K562 (cell line): ENCODE data around the gene ZNF668. TPM values are rescaled to one million over a fixed set of nuclear protein-coding genes. Genes with fewer than 3 reads are reported as not detected.
A peak's percentile ranks its signal among the peaks of the same experiment; 100 is the strongest.

Experiments used
- ATAC-seq: fragments of 200-7000 bp; cut with Tn5 transposase; 3 replicates; pipeline ENCODE4 v1.9.1; 2020; ENCODE audit warnings: moderate library complexity
- BruUV-seq: library from RNA; stranded (reverse); fragments of 400-500 nt; replicated peaks from 2 replicates; lab custom pipeline; 2021; lab: Mats Ljungman, UMichigan
- CTCF ChIA-PET: fragments of 300-600 bp; formaldehyde crosslinking; extraction: SDS; loops from one replicate; lab custom pipeline; 2021; ENCODE audit warnings: low intra/inter-chr PET ratio; lab: Yijun Ruan, JAX
- POLR2A ChIA-PET: fragments of 300-600, 350-650 bp; sonication (Branson Sonifier 250); formaldehyde crosslinking; extraction: SDS; loops from one replicate; lab custom pipeline; 2021; ENCODE audit warnings: antibody characterized with exemption, inconsistent platforms; lab: Yijun Ruan, JAX
- DNase-seq, 4 experiments: peaks; one replicate each; pipeline versions ENCODE4 v3.0.0 to v3.0.0-alpha.2; 2011 to 2018; ENCODE audit warnings: low spot score in 3 of 4, mixed read lengths in 3 of 4; ENCODE audit errors: extremely low read depth in 1 of 4
- FAIRE-seq: peaks from 2 replicates; lab custom pipeline; 2011; peaks lifted over from hg19 to GRCh38; lab: Jason Lieb, UNC
- H2AFZ ChIP-seq: 2 replicates; pipeline ENCODE4 v1.6.0; 2011; ENCODE audit warnings: low read depth, low read length, control low read depth, inconsistent platforms
- H3K27ac ChIP-seq: fragments of 200-600 bp; 3 replicates; pipeline ENCODE4 v1.8.0; 2011; ENCODE audit warnings: low read depth, mild to moderate bottlenecking, control low read depth, inconsistent platforms, low read length, moderate library complexity, mixed read lengths; ENCODE audit errors: extremely low read depth
- H3K27me3 ChIP-seq, 2 experiments: fragments of 300-600 bp in 1 of 2; 2 replicates in 1 of 2; 3 replicates in 1 of 2; pipeline versions ENCODE4 v1.6.0 to v1.8.0; 2011; ENCODE audit warnings: inconsistent platforms in 2 of 2, low read length in 2 of 2, mild to moderate bottlenecking in 1 of 2, mixed read lengths in 1 of 2, moderate library complexity in 1 of 2; ENCODE audit not compliant: control insufficient read depth in 2 of 2, insufficient read depth in 2 of 2
- H3K36me3 ChIP-seq: fragments of 300-600 bp; 3 replicates; pipeline ENCODE4 v1.8.0; 2011; ENCODE audit warnings: mild to moderate bottlenecking, low read length, inconsistent platforms; ENCODE audit not compliant: control insufficient read depth, insufficient read depth
- H3K4me1 ChIP-seq, 2 experiments: fragments of 200-600 bp in 1 of 2; replicated peaks in 1 of 2; 2 replicates in 1 of 2; 3 replicates in 1 of 2; pipeline versions ENCODE4 v1.5.1 to v1.8.0; 2011; ENCODE audit warnings: inconsistent platforms in 2 of 2, low read length in 2 of 2, mild to moderate bottlenecking in 1 of 2, mixed read lengths in 1 of 2, moderate library complexity in 1 of 2; ENCODE audit not compliant: control insufficient read depth in 2 of 2, insufficient read depth in 2 of 2
- H3K4me2 ChIP-seq: 2 replicates; pipeline ENCODE4 v1.6.1; 2011; ENCODE audit warnings: low read length, control low read depth, inconsistent platforms, mixed read lengths; ENCODE audit not compliant: insufficient read depth
- H3K4me3 ChIP-seq: fragments of 200-600 bp; sonication (generic), shearing (Covaris generic); 2 replicates; pipeline ENCODE4 v1.5.1; 2016; ENCODE audit warnings: control low read depth, inconsistent platforms
- H3K79me2 ChIP-seq: fragments of 200-600 bp; 3 replicates; pipeline ENCODE4 v1.8.0; 2011; ENCODE audit warnings: low read length, inconsistent platforms; ENCODE audit not compliant: control insufficient read depth, insufficient read depth
- H3K9ac ChIP-seq, 2 experiments: 2 replicates each; pipeline versions ENCODE4 v1.6.0 to v1.6.1; 2011; ENCODE audit warnings: low read depth in 2 of 2, low read length in 2 of 2, control low read depth in 1 of 2, inconsistent platforms in 1 of 2, mild to moderate bottlenecking in 1 of 2, mixed read lengths in 1 of 2; ENCODE audit not compliant: insufficient read depth in 1 of 2
- H3K9me1 ChIP-seq: one replicate; pipeline ENCODE4 v1.6.0; 2011; ENCODE audit warnings: inconsistent platforms, mild to moderate bottlenecking, low read length, moderate library complexity; ENCODE audit not compliant: control insufficient read depth, insufficient read depth
- H3K9me3 ChIP-seq: replicated peaks from 2 replicates; pipeline ENCODE4 v1.5.1; 2011; ENCODE audit warnings: low read depth, low read length, inconsistent platforms; ENCODE audit not compliant: control insufficient read depth, insufficient read depth
- H4K20me1 ChIP-seq: replicated peaks from 2 replicates; pipeline ENCODE4 v1.6.1; 2011; ENCODE audit warnings: low read length, inconsistent platforms, mixed read lengths; ENCODE audit not compliant: control insufficient read depth, insufficient read depth
- ATF4 ChIP-seq: fragments of 450-650 bp; formaldehyde crosslinking; IDR thresholded peaks from 2 replicates; pipeline ENCODE4 v1.4.0; 2022; ENCODE audit warnings: mild to moderate bottlenecking, moderate library complexity
- BCL6 ChIP-seq: fragments of 250-450 bp; sonication (Bioruptor Pico); IDR thresholded peaks from 2 replicates; pipeline ENCODE4 v1.4.0; 2020
- HMG20B ChIP-seq: fragments of 250-450 bp; sonication (Bioruptor Pico); IDR thresholded peaks from 2 replicates; pipeline ENCODE4 v1.5.0; 2021; ENCODE audit warnings: mild to moderate bottlenecking
- MNT ChIP-seq, 2 experiments: fragments of 450-650 bp; conservative IDR thresholded peaks; 2 replicates each; pipeline ENCODE4 v1.6.1; 2017; ENCODE audit warnings: mild to moderate bottlenecking in 2 of 2, moderate library complexity in 2 of 2
- NFXL1 ChIP-seq: fragments of 450-650 bp; formaldehyde crosslinking; IDR thresholded peaks from 2 replicates; pipeline ENCODE4 v1.4.0; 2021; ENCODE audit warnings: mild to moderate bottlenecking
- RFX1 ChIP-seq: fragments of 450-650 bp; IDR thresholded peaks from 2 replicates; pipeline ENCODE4 v1.6.1; 2016; ENCODE audit warnings: mild to moderate bottlenecking, moderate library complexity
- SIRT6 ChIP-seq: IDR thresholded peaks from one replicate; pipeline ENCODE4 v1.6.1; 2012; ENCODE audit warnings: low read depth, mild to moderate bottlenecking, control low read depth, inconsistent platforms, low read length, moderate library complexity
- SREBF2 ChIP-seq: sonication (generic); formaldehyde crosslinking; IDR thresholded peaks from 2 replicates; pipeline ENCODE4 v1.4.0; 2020; ENCODE audit warnings: mild to moderate bottlenecking, missing genetic modification reagents
- SRF ChIP-seq, 2 experiments: fragments of 250-450, 450-650 bp in 1 of 2; sonication (Bioruptor Pico) in 1 of 2; sonication (generic) in 1 of 2; formaldehyde crosslinking; IDR thresholded peaks; 2 replicates each; pipeline versions ENCODE4 v1.5.0 to v1.5.1; 2020 to 2022; ENCODE audit warnings: mild to moderate bottlenecking in 1 of 2, missing genetic modification reagents in 1 of 2
- TEAD1 ChIP-seq, 2 experiments: fragments of 450-650 bp in 1 of 2; sonication (generic) in 1 of 2; formaldehyde crosslinking; IDR thresholded peaks; 2 replicates each; pipeline versions ENCODE4 v1.4.0 to v1.8.0; 2020 to 2022; ENCODE audit warnings: mild to moderate bottlenecking in 2 of 2, missing genetic modification reagents in 1 of 2
- XRCC5 ChIP-seq: fragments of 200-400 bp; formaldehyde crosslinking; IDR thresholded peaks from 2 replicates; pipeline ENCODE4 v1.6.1; 2017; ENCODE audit warnings: low read depth, mild to moderate bottlenecking, low read length
- ZBTB17 ChIP-seq: fragments of 450-650 bp; formaldehyde crosslinking; IDR thresholded peaks from 2 replicates; pipeline ENCODE4 v1.4.0; 2020; ENCODE audit warnings: mild to moderate bottlenecking
- ZBTB43 ChIP-seq: sonication (generic); formaldehyde crosslinking; IDR thresholded peaks from 2 replicates; pipeline ENCODE4 v1.8.0; 2023; ENCODE audit warnings: mild to moderate bottlenecking, missing genetic modification reagents
- ZC3H8 ChIP-seq: fragments of 450-650 bp; IDR thresholded peaks from 2 replicates; pipeline ENCODE4 v1.6.1; 2017
- ZNF197 ChIP-seq: fragments of 200-800 bp; sonication (Bioruptor generic); IDR thresholded peaks from 2 replicates; pipeline ENCODE4 v1.6.1; 2016; ENCODE audit warnings: low read depth, missing genetic modification characterization, missing compliant biosample characterization
- ZNF316 ChIP-seq: fragments of 450-650 bp; IDR thresholded peaks from 2 replicates; pipeline ENCODE4 v1.6.1; 2016
- WGBS: fragments of 100-300 bp; shearing (Covaris generic); methylation state at CpG from one replicate; pipeline ENCODE4 v1.1.6; 2016; ENCODE audit warnings: low coverage, mixed read lengths; ENCODE audit not compliant: insufficient coverage; ENCODE audit errors: missing lambda C conversion rate; 5-methylcytosine and 5-hydroxymethylcytosine counted together
- in situ Hi-C: fragments of 300-500 bp; cut with MboI; formaldehyde crosslinking; loops from 4 replicates; pipeline ENCODE4 v1.15.0; 2018; ENCODE audit warnings: inconsistent platforms, mixed read lengths
- intact Hi-C: fragments of 100-400 bp; cut with micrococcal nuclease; formaldehyde crosslinking; loops from 2 replicates; pipeline ENCODE4 v1.14.2; 2022
- polyA plus RNA-seq, 8 experiments: library from polyadenylated mRNA; depleted of rRNA in 4 of 8; stranded (reverse) in 5 of 8; unstranded in 3 of 8; fragments of >200 nt; fragmentation: Nextera tagmentation in 2 of 8; fragmentation: Illumina TruSeq in 1 of 8; extraction: Ambion mirVana in 2 of 8; extraction: Trizol in 1 of 8; gene quantifications; 2 replicates each; pipeline versions ENCODE4 v1.2.1 to v1.2.3, GENCODE V29; 2011 to 2014; ENCODE audit warnings: inconsistent platforms in 1 of 8, missing spikeins in 1 of 8
- total RNA-seq, 7 experiments: library from RNA; depleted of rRNA in 6 of 7; stranded (reverse); fragments of >200 nt in 6 of 7; fragmentation: Illumina TruSeq in 2 of 7; extraction: Trizol in 2 of 7; gene quantifications; 2 replicates each; pipeline versions ENCODE4 v1.2.1 to v1.2.3, GENCODE V29; 2011 to 2021; ENCODE audit warnings: low replicate concordance in 1 of 7

ZNF668 gene
- total and polyA plus RNA-seq, 9 of the 15 experiments (the other 6 are each of a cell fraction or from before 2014, with no cell fraction given): 0.04 to 15.3 (median 3.8) TPM; not detected in 1

GRCh38 chr16:31032736-31033708, 41.0 kb downstream of the ZNF668 start, which contains the start of gene STX4 (continued):
- TF ChIP-seq MNT (conservative IDR thresholded peaks at IDR 0.05): peak; percentile 94 to 97

- BruUV-seq: no TSS peak
- ChIA-PET POLR2A (interaction anchor here (0.5 kb wide), 1 partner anchor 42 kb away, joined by 3 read pairs; no protein-coding TSS in a partner anchor), CTCF (no interaction called here)
- Histone ChIP-seq H3K27me3 (no peaks in the 10 kb centered on the region), H3K9me1 (peaks cover 8% of the 10 kb centered on the region), H3K4me3 (no peak overlapping the region), H3K9me3 (no peaks in the 10 kb centered on the region; the same call in 1 of the 2 replicates), H3K79me2 (peaks cover 21% of the 10 kb centered on the region), H4K20me1 (peaks cover 4% of the 10 kb centered on the region), H2AFZ (no peak overlapping the region), H3K9ac (no peak overlapping the region), H3K36me3 (peaks cover 17% of the 10 kb centered on the region; the same call in 2 of the 3 replicates), H3K4me1 (peaks cover 16% of the 10 kb centered on the region in 2 experiments), H3K27ac (no peak overlapping the region), H3K4me2 (no peak overlapping the region)
- FAIRE-seq: no peak
- intact Hi-C loops (loop anchor here (5.0 kb wide), 2 partner anchors 39 to 66 kb away; no protein-coding TSS in a partner anchor), in situ Hi-C loops (no loop called here)
- no peak for ATAC-seq
- WGBS: 81% methylated on average over 3 of the region's 4 CpGs
- DNase-seq: no peak
- no peak for TF ChIP-seq ZBTB17
- no peak for TF ChIP-seq ZC3H8
- TF ChIP-seq SIRT6: no peak
- no peak for TF ChIP-seq HMG20B (CRISPR knock-in tag)
- TF ChIP-seq ZBTB43: no peak
- TF ChIP-seq ZNF316: no peak
- TF ChIP-seq RFX1: no peak
- TF ChIP-seq TEAD1 (CRISPR knock-in tag; IDR thresholded peaks at IDR 0.05): no peak
- TF ChIP-seq BCL6: no peak
- TF ChIP-seq XRCC5: no peak
- TF ChIP-seq ZNF197: no peak
- no peak for TF ChIP-seq SREBF2 (CRISPR knock-in tag)
- TF ChIP-seq ATF4: no peak
- TF ChIP-seq SRF (CRISPR knock-in tag; IDR thresholded peaks at IDR 0.05): no peak
- no peak for TF ChIP-seq NFXL1 (CRISPR knock-in tag)
Observed at GRCh38 chr16:31031276-31031675, 42.8 kb downstream of the ZNF668 start.
